ENCODE results near the gene CDH13.

GRCh38 chr16:82685526-82685925 lies 58.8 kb downstream of the CDH13 start:
- TF ChIP-seq, protein P1, sequence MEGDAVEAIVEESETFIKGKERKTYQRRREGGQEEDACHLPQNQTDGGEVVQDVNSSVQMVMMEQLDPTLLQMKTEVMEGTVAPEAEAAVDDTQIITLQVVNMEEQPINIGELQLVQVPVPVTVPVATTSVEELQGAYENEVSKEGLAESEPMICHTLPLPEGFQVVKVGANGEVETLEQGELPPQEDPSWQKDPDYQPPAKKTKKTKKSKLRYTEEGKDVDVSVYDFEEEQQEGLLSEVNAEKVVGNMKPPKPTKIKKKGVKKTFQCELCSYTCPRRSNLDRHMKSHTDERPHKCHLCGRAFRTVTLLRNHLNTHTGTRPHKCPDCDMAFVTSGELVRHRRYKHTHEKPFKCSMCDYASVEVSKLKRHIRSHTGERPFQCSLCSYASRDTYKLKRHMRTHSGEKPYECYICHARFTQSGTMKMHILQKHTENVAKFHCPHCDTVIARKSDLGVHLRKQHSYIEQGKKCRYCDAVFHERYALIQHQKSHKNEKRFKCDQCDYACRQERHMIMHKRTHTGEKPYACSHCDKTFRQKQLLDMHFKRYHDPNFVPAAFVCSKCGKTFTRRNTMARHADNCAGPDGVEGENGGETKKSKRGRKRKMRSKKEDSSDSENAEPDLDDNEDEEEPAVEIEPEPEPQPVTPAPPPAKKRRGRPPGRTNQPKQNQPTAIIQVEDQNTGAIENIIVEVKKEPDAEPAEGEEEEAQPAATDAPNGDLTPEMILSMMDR (IDR thresholded peaks at IDR 0.05 in 4 of 5, conservative IDR thresholded peaks at IDR 0.05 in 1 of 5) = no peak
- TF ChIP-seq POLR2A (IDR thresholded peaks at IDR 0.05) = no peak
